Retinal pigment epithelial cell (primary cell): ENCODE results near the gene LCNL1.

Experiments used
- DNase-seq: peaks from one replicate; pipeline ENCODE4 v3.0.0-alpha.2; 2010; ENCODE audit warnings: low read depth
- H3K4me3 ChIP-seq: 2 replicates; pipeline ENCODE4 v1.5.1; 2011; ENCODE audit warnings: mild to moderate bottlenecking, low read length, control low read depth, moderate library complexity
- CTCF ChIP-seq: conservative IDR thresholded peaks from 2 replicates; pipeline ENCODE4 v1.5.1; 2011; ENCODE audit warnings: low read depth, low read length, control low read depth, inconsistent platforms

LCNL1 gene

DNA sequence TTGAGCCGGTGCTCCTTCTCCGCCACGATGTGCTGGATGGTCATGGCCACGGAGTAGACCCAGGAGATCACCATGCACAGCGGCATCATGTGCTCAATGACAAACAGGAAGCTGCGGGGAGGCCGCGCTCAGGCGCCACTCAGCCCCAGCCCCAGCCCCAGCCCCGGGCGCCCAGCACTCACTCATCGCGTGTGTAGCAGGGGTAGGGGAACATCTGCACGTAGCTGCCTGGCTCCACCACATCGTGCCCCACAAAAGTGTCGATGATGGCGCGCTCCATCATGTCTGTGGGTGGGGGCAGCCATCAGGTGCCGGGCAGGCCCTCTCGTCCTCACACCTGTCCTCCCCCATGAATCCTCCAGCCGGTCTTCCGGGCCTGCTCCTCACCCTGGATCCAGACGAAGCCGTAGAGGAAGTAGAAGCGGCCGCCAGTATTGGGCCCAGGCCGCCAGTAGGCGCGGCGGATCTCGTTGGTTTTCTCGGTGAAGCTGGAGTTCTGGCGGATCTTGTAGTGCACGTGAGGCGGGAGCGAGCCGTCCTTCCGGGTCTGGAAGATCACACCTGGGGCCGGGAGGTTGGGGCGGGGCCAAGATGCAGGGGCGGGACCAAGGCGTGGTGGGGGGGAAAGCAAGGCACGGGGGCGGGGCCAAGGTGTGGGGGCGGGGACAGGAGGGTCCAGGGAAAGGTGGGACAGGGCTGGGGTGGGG lies 35.2 kb downstream of the LCNL1 start:
- no peak for DNase-seq
- no peak for TF ChIP-seq CTCF
- H3K4me3 ChIP-seq: no peak overlapping the region

- TF ChIP-seq CTCF: no peak
- DNase-seq: no peak
- no peak overlapping the region for H3K4me3 ChIP-seq
These were observed 36.2 kb downstream of the LCNL1 start for GRCh38 chr9:137018761-137019559.

DNA sequence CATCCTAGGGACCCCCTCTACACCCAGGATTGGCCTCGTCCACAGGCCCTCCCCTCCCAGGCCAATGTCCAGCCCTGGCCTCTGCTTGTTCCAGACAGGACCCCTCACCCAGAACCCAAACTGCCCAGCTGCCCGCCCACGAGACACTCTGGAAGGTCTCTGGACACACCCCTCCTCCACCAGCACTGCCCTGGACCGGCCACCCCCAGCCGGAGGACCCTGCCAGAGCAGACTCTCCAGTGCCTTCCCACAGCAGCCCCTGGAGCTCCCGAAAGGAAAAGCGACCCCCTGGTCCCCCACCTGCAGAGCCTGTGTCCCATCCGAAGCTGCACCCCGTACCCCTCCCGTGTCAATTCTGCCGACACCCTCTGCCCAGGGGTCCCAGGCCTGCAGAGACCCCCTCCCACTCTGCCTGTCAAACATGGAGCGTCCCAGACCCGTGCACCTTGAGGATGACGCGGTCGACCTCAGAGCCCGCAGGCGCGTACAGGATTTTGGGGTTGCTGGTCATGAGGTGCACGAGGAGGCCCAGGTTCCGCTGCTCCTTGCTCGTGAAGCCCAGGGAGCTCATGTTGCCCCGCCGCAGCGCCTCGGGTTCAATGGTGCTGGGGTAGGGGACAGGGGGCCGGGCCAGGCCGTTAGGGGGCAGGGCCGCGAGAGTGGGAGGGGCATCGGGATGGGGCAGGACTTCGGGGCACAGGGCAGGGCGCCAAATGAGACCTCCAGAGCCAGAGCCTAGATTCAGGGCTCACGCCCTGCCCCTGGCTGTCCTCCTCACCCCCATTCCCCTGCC lies 37.3 kb downstream of the LCNL1 start:
- no peak overlapping the region for H3K4me3 ChIP-seq
- no peak for DNase-seq
- TF ChIP-seq CTCF: no peak

DNA sequence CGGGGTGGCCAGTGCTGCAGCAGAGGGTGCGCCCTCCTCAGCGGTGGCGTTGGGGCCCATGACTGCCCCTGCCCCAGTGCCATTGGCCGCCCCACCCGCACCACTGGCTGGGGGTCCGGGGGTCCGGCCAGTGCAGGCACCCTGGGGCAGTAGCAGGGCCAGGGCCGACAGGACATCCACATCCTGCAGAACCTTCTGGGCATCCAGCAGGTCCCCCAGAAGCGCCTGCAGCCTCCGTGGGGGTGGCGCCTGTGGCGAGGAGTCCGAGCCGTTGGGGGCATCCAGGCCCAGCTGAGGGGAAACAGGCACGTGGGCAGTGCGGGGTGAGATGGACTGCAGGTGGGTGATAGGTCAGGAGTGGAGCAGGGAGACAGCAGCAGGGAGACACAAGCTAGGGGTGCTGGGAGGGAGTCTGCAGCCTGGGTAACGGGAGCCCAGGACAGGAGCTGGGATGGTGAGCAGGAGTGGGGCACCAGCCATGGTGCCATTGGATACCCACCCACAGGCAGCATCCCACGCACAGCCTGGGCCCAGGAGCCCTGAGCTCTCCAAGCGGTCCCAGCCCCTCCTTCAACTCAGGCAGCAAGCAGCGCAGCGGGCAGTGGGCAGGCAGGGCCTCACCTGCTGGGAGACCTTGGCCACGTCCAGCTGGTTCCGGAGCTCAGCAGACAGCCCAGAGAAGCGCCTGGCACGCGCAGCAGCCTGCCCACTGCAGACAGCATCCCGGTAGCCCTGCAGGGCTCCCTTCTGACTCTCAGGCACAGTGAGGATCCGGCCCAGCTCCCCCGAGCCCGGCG lies 38.2 kb downstream of the LCNL1 start:
- TF ChIP-seq CTCF: no peak
- no peak for DNase-seq
- H3K4me3 ChIP-seq: no peak overlapping the region

GRCh38 chr9:137021568-137021978 lies 38.8 kb downstream of the LCNL1 start:
- H3K4me3 ChIP-seq: no peak overlapping the region

More at GRCh38 chr9:137021568-137021978, 38.8 kb downstream of the LCNL1 start:
- TF ChIP-seq CTCF: no peak
- DNase-seq: no peak
